HepG2 (cell line): Measurements from ENCODE around the gene HDGFL2. TPM values are rescaled to one million over a fixed set of nuclear protein-coding genes. Genes with fewer than 3 reads are reported as not detected.
A peak's percentile ranks its signal among the peaks of the same experiment; 100 is the strongest.

Experiments used
- ERF ChIP-seq: IDR thresholded peaks from 2 replicates; pipeline ENCODE4 v1.6.1; 2018; ENCODE audit warnings: missing biosample characterization, missing genetic modification reagents
- GABPA ChIP-seq, 2 experiments: IDR thresholded peaks; 2 replicates each; pipeline ENCODE4 v1.6.1; 2011 to 2016; ENCODE audit warnings: low read depth in 2 of 2, low read length in 1 of 2, missing biosample characterization in 1 of 2, missing genetic modification characterization in 1 of 2
- KDM3A ChIP-seq: IDR thresholded peaks from 2 replicates; pipeline ENCODE4 v1.6.1; 2018; ENCODE audit warnings: low read depth, missing compliant biosample characterization
- MXD4 ChIP-seq: IDR thresholded peaks from 2 replicates; pipeline ENCODE4 v1.6.1; 2016; ENCODE audit warnings: mild to moderate bottlenecking, missing biosample characterization, missing genetic modification reagents
- NONO ChIP-seq, 2 experiments: fragments of 450-650 bp in 1 of 2; sonication (generic) in 1 of 2; formaldehyde crosslinking in 1 of 2; IDR thresholded peaks in 1 of 2; conservative IDR thresholded peaks in 1 of 2; 2 replicates each; pipeline versions ENCODE4 v1.6.1 to v1.8.0; 2017 to 2022; ENCODE audit warnings: mild to moderate bottlenecking in 1 of 2, missing genetic modification reagents in 1 of 2, moderate library complexity in 1 of 2
- RFXAP ChIP-seq: sonication (generic); formaldehyde crosslinking; IDR thresholded peaks from 2 replicates; pipeline ENCODE4 v1.4.0; 2020; ENCODE audit warnings: missing genetic modification reagents, borderline replicate concordance
- RXRB ChIP-seq: IDR thresholded peaks from 2 replicates; pipeline ENCODE4 v1.6.1; 2016; ENCODE audit warnings: borderline replicate concordance, missing genetic modification reagents, missing compliant biosample characterization
- SOX6 ChIP-seq, 2 experiments: fragments of 450-650 bp in 1 of 2; sonication (generic) in 1 of 2; formaldehyde crosslinking in 1 of 2; IDR thresholded peaks; 2 replicates each; pipeline versions ENCODE4 v1.4.0 to v1.6.1; 2017 to 2020; ENCODE audit warnings: antibody characterized with exemption in 1 of 2, mild to moderate bottlenecking in 1 of 2, missing genetic modification reagents in 1 of 2
- SRSF1 ChIP-seq: fragments of 200-400 bp; formaldehyde crosslinking; optimal IDR thresholded peaks from 2 replicates; pipeline ENCODE3; 2017; ENCODE audit warnings: mild to moderate bottlenecking, low read depth, low read length, moderate library complexity
- ZNF143 ChIP-seq: sonication (generic); formaldehyde crosslinking; IDR thresholded peaks from 2 replicates; pipeline ENCODE4 v1.4.0; 2020; ENCODE audit warnings: missing genetic modification reagents
- ZNF24 ChIP-seq: fragments of 450-650 bp; IDR thresholded peaks from 2 replicates; pipeline ENCODE4 v1.6.1; 2017; ENCODE audit warnings: antibody characterized with exemption, mild to moderate bottlenecking
- ZNF619 ChIP-seq: sonication (generic); formaldehyde crosslinking; IDR thresholded peaks from 2 replicates; pipeline ENCODE4 v1.4.0; 2020; ENCODE audit warnings: mild to moderate bottlenecking, missing genetic modification reagents
- ZZZ3 ChIP-seq: sonication (generic); formaldehyde crosslinking; IDR thresholded peaks from 2 replicates; pipeline ENCODE4 v1.4.0; 2020; ENCODE audit warnings: missing genetic modification reagents, mild to moderate bottlenecking, borderline replicate concordance
- polyA plus RNA-seq, 8 experiments: library from polyadenylated mRNA; depleted of rRNA in 3 of 8; stranded (reverse) in 7 of 8; unstranded in 1 of 8; fragments of >200 nt; fragmentation: Illumina TruSeq in 4 of 8; extraction: Trizol in 4 of 8; gene quantifications; 2 replicates each; pipeline versions ENCODE4 v1.2.1 to v1.2.3, GENCODE V29; 2011 to 2016; ENCODE audit warnings: low read depth in 4 of 8, missing spikeins in 1 of 8, mixed read lengths in 1 of 8; ENCODE audit not compliant: insufficient read depth in 1 of 8
- total RNA-seq, 5 experiments: library from RNA; depleted of rRNA; stranded (reverse); fragments of >200 nt; fragmentation: Illumina TruSeq; extraction: Trizol; gene quantifications; 2 replicates each; pipeline ENCODE4 v1.2.3, GENCODE V29; 2016; ENCODE audit warnings: low read depth in 1 of 5
- TF ChIP-seq, protein P1 (sequence below): sonication (generic); formaldehyde crosslinking; IDR thresholded peaks from 2 replicates; pipeline ENCODE4 v1.5.0; 2020; ENCODE audit warnings: mild to moderate bottlenecking, missing genetic modification reagents, moderate library complexity
- TF ChIP-seq, protein P2 (sequence below): sonication (generic); formaldehyde crosslinking; IDR thresholded peaks from 2 replicates; pipeline ENCODE4 v1.5.1; 2020; ENCODE audit warnings: mild to moderate bottlenecking, missing genetic modification reagents, moderate library complexity
- TF ChIP-seq, protein P3 (sequence below), 2 experiments: fragments of 450-650 bp in 1 of 2; sonication (generic) in 1 of 2; formaldehyde crosslinking; IDR thresholded peaks; 2 replicates each; pipeline versions ENCODE4 v1.5.0 to v1.8.0; 2020 to 2022; ENCODE audit warnings: mild to moderate bottlenecking in 1 of 2, missing genetic modification reagents in 1 of 2
- TF ChIP-seq, protein P4 (sequence below): sonication (generic); formaldehyde crosslinking; IDR thresholded peaks from 2 replicates; pipeline ENCODE4 v1.5.0; 2020; ENCODE audit warnings: mild to moderate bottlenecking, missing genetic modification reagents, borderline replicate concordance
- TF ChIP-seq, protein P5 (sequence below): IDR thresholded peaks from 2 replicates; pipeline ENCODE4 v1.6.1; 2016; ENCODE audit warnings: low read depth
- TF ChIP-seq, protein P6 (sequence below): sonication (generic); formaldehyde crosslinking; IDR thresholded peaks from 2 replicates; pipeline ENCODE4 v1.5.0; 2020; ENCODE audit warnings: missing genetic modification reagents

The HDGFL2 gene
- total and polyA plus RNA-seq, 2 of the 13 experiments (the other 11 are each of a cell fraction or from before 2014, with no cell fraction given), result 20.0 to 51.1 TPM

DNA sequence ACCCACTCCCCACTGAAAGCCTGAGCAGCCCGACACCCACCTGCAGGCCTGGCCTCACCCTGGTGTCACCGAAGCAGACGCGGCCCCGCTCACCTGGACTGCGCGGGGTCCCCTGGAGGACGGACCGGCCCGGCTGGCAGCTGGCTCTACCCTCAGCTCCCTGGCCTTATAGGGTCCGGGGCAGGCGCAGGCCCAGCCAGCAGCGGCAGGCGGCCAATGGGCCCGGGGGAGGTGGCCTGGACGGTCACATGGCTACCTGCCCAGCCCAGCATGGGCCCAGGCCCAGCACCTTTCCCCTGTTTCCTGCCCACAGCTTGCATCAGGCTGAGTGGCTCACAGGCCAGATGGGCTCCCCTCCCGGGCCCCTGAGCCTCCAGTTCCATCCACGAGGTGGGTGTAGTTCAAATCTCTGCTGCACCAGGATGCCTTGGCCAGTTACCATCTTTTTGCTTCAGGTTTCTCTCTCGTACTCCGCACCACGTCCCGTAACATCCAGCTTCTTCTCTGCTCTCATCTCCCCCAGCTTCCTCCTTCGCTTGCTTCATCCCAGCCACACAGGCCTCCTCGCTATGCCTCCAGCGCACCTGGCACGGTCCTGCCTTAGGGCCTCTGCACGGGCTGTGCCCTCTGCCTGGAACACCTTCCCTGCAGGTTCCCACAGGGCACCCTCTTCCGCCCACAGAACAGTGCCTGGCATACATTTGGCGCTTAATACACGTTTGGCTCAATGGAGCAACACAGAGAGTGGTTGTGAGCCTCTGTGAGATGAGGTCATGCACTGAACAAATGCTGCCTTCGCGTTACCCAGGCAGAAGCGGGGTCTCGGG is 46.5 kb downstream of the HDGFL2 start, which contains the start of gene PLIN4 (continued):
- TF ChIP-seq, protein P1, sequence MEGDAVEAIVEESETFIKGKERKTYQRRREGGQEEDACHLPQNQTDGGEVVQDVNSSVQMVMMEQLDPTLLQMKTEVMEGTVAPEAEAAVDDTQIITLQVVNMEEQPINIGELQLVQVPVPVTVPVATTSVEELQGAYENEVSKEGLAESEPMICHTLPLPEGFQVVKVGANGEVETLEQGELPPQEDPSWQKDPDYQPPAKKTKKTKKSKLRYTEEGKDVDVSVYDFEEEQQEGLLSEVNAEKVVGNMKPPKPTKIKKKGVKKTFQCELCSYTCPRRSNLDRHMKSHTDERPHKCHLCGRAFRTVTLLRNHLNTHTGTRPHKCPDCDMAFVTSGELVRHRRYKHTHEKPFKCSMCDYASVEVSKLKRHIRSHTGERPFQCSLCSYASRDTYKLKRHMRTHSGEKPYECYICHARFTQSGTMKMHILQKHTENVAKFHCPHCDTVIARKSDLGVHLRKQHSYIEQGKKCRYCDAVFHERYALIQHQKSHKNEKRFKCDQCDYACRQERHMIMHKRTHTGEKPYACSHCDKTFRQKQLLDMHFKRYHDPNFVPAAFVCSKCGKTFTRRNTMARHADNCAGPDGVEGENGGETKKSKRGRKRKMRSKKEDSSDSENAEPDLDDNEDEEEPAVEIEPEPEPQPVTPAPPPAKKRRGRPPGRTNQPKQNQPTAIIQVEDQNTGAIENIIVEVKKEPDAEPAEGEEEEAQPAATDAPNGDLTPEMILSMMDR (CRISPR knock-in tag), result no peak; the same call in 1 of the 2 replicates
- TF ChIP-seq SRSF1 (no peak), ZNF619 (CRISPR knock-in tag) (no peak), NONO (IDR thresholded peaks at IDR 0.05) (no peak), NONO (CRISPR knock-in tag; conservative IDR thresholded peaks at IDR 0.05) (peak; percentile 49; the same call in 1 of the 2 replicates), ERF (CRISPR knock-in tag) (peak; percentile 80), RFXAP (CRISPR knock-in tag) (no peak), GABPA (IDR thresholded peaks at IDR 0.05; ENCODE audit: low read depth, low read length) (no peak), GABPA (CRISPR knock-in tag; IDR thresholded peaks at IDR 0.05; ENCODE audit: low read depth) (no peak), ZZZ3 (CRISPR knock-in tag) (no peak), ZNF24 (no peak), ZNF143 (CRISPR knock-in tag) (no peak), KDM3A (CRISPR knock-in tag) (no peak), RXRB (CRISPR knock-in tag) (peak; percentile 71; the same call in 1 of the 2 replicates), SOX6 (IDR thresholded peaks at IDR 0.05) (no peak), SOX6 (CRISPR knock-in tag; IDR thresholded peaks at IDR 0.05) (no peak), MXD4 (peak; percentile 48; the same call in 1 of the 2 replicates)
- TF ChIP-seq, protein P2, sequence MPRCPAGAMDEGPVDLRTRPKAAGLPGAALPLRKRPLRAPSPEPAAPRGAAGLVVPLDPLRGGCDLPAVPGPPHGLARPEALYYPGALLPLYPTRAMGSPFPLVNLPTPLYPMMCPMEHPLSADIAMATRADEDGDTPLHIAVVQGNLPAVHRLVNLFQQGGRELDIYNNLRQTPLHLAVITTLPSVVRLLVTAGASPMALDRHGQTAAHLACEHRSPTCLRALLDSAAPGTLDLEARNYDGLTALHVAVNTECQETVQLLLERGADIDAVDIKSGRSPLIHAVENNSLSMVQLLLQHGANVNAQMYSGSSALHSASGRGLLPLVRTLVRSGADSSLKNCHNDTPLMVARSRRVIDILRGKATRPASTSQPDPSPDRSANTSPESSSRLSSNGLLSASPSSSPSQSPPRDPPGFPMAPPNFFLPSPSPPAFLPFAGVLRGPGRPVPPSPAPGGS (CRISPR knock-in tag), result no peak
- TF ChIP-seq, protein P3, sequence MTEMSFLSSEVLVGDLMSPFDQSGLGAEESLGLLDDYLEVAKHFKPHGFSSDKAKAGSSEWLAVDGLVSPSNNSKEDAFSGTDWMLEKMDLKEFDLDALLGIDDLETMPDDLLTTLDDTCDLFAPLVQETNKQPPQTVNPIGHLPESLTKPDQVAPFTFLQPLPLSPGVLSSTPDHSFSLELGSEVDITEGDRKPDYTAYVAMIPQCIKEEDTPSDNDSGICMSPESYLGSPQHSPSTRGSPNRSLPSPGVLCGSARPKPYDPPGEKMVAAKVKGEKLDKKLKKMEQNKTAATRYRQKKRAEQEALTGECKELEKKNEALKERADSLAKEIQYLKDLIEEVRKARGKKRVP (CRISPR knock-in tag; IDR thresholded peaks at IDR 0.05), result peak in 1 of 2 experiments; percentile 86; a peak in 2 of 4 replicates
- TF ChIP-seq, protein P4, sequence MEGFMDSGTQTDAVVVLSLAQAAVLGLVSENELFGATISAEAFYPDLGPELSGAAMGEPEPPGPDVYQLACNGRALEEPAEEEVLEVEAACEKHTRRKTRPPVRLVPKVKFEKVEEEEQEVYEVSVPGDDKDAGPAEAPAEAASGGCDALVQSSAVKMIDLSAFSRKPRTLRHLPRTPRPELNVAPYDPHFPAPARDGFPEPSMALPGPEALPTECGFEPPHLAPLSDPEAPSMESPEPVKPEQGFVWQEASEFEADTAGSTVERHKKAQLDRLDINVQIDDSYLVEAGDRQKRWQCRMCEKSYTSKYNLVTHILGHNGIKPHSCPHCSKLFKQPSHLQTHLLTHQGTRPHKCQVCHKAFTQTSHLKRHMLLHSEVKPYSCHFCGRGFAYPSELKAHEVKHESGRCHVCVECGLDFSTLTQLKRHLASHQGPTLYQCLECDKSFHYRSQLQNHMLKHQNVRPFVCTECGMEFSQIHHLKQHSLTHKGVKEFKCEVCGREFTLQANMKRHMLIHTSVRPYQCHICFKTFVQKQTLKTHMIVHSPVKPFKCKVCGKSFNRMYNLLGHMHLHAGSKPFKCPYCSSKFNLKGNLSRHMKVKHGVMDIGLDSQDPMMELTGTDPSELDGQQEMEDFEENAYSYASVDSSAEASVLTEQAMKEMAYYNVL (CRISPR knock-in tag), result 0 out of 2 replicates have a peak, but pooled peaks have one; percentile 4
- TF ChIP-seq, protein P5, sequence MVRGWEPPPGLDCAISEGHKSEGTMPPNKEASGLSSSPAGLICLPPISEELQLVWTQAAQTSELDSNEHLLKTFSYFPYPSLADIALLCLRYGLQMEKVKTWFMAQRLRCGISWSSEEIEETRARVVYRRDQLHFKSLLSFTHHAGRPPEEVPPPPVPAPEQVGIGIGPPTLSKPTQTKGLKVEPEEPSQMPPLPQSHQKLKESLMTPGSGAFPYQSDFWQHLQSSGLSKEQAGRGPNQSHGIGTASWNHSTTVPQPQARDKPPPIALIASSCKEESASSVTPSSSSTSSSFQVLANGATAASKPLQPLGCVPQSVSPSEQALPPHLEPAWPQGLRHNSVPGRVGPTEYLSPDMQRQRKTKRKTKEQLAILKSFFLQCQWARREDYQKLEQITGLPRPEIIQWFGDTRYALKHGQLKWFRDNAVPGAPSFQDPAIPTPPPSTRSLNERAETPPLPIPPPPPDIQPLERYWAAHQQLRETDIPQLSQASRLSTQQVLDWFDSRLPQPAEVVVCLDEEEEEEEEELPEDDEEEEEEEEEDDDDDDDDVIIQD (CRISPR knock-in tag), result no peak
- TF ChIP-seq, protein P6, sequence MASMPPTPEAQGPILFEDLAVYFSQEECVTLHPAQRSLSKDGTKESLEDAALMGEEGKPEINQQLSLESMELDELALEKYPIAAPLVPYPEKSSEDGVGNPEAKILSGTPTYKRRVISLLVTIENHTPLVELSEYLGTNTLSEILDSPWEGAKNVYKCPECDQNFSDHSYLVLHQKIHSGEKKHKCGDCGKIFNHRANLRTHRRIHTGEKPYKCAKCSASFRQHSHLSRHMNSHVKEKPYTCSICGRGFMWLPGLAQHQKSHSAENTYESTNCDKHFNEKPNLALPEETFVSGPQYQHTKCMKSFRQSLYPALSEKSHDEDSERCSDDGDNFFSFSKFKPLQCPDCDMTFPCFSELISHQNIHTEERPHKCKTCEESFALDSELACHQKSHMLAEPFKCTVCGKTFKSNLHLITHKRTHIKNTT (CRISPR knock-in tag), result no peak
